Endothelial cell (in vitro differentiated cells): ENCODE data around the gene TAF1B. TPM values are rescaled to one million over a fixed set of nuclear protein-coding genes. Genes with fewer than 3 reads are reported as not detected.

Experiments
- DNase-seq: peaks from one replicate; pipeline ENCODE4 v3.0.0; 2021; ENCODE audit warnings: low spot score
- H3K27ac Mint-ChIP-seq: one replicate; pipeline ENCODE4 v1.8.0; 2021; ENCODE audit warnings: mixed read lengths, inconsistent platforms; ENCODE audit not compliant: unreplicated experiment
- H3K27me3 Mint-ChIP-seq: one replicate; pipeline ENCODE4 v1.8.0; 2021; ENCODE audit warnings: mild to moderate bottlenecking, moderate library complexity, mixed read lengths, inconsistent platforms; ENCODE audit not compliant: unreplicated experiment
- H3K36me3 Mint-ChIP-seq: one replicate; pipeline ENCODE4 v1.8.0; 2021; ENCODE audit warnings: mild to moderate bottlenecking, low read depth, mixed read lengths, inconsistent platforms; ENCODE audit not compliant: unreplicated experiment
- H3K4me1 Mint-ChIP-seq: one replicate; pipeline ENCODE4 v1.8.0; 2021; ENCODE audit warnings: mild to moderate bottlenecking, mixed read lengths, inconsistent platforms; ENCODE audit not compliant: unreplicated experiment
- H3K4me3 Mint-ChIP-seq: one replicate; pipeline ENCODE4 v1.8.0; 2021; ENCODE audit warnings: mild to moderate bottlenecking, mixed read lengths, inconsistent platforms; ENCODE audit not compliant: unreplicated experiment
- H3K9me3 Mint-ChIP-seq: one replicate; pipeline ENCODE4 v1.8.0; 2021; ENCODE audit warnings: mixed read lengths, inconsistent platforms; ENCODE audit not compliant: unreplicated experiment
- CTCF ChIP-seq: fragments of 200-600 bp; sonication (generic); IDR thresholded peaks from one replicate; pipeline ENCODE4 v1.5.0; 2021; ENCODE audit warnings: antibody characterized with exemption; ENCODE audit not compliant: unreplicated experiment
- total RNA-seq: library from RNA; stranded (reverse); fragmentation: NEBNext Ultra II Directional; extraction: Animal tissue kit (Norgen Biotek cat#: 25700); gene quantifications from one replicate; pipeline ENCODE4 v1.2.1, GENCODE V29; 2021; ENCODE audit not compliant: unreplicated experiment

TAF1B gene
- total RNA-seq, 1 donor from 2014 or later, result 19.5 TPM

- TF ChIP-seq CTCF, result no peak
These were observed 34.5 kb downstream of the TAF1B start for GRCh38 chr2:9877726-9878125.

GRCh38 chr2:9879455-9880194, 36.4 kb downstream of the TAF1B start:
- H3K27me3 Mint-ChIP-seq, result no peaks in the 10 kb centered on the region
- peaks cover 3% of the 10 kb centered on the region for H3K36me3 Mint-ChIP-seq
- no peak for DNase-seq
- no peak for TF ChIP-seq CTCF
- no peak overlapping the region for H3K4me3 Mint-ChIP-seq
- H3K9me3 Mint-ChIP-seq, result no peaks in the 10 kb centered on the region
- H3K4me1 Mint-ChIP-seq, result peaks cover 4% of the 10 kb centered on the region
- H3K27ac Mint-ChIP-seq, result no peak overlapping the region

More at GRCh38 chr2:9877726-9878125, 34.5 kb downstream of the TAF1B start:
- no peak for DNase-seq
- Mint-ChIP-seq H3K4me3 (no peak overlapping the region), H3K4me1 (peaks cover 4% of the 10 kb centered on the region), H3K27me3 (no peaks in the 10 kb centered on the region), H3K36me3 (peaks cover 3% of the 10 kb centered on the region), H3K9me3 (no peaks in the 10 kb centered on the region), H3K27ac (no peak overlapping the region)

- Mint-ChIP-seq H3K4me3 (no peak overlapping the region), H3K27me3 (no peaks in the 10 kb centered on the region), H3K36me3 (peaks cover 16% of the 10 kb centered on the region), H3K4me1 (peaks cover 4% of the 10 kb centered on the region), H3K9me3 (no peaks in the 10 kb centered on the region), H3K27ac (no peak overlapping the region)
- TF ChIP-seq CTCF, result no peak
- no peak for DNase-seq
These were observed 40.6 kb downstream of the TAF1B start for GRCh38 chr2:9883897-9884296.

GRCh38 chr2:9884436-9884835, 41.2 kb downstream of the TAF1B start:
- H3K27ac Mint-ChIP-seq, result no peak overlapping the region
- no peaks in the 10 kb centered on the region for H3K9me3 Mint-ChIP-seq
- H3K36me3 Mint-ChIP-seq, result peaks cover 16% of the 10 kb centered on the region
- H3K27me3 Mint-ChIP-seq, result no peaks in the 10 kb centered on the region
- no peak overlapping the region for H3K4me3 Mint-ChIP-seq
- no peak for TF ChIP-seq CTCF
- DNase-seq, result no peak
- peaks cover 4% of the 10 kb centered on the region for H3K4me1 Mint-ChIP-seq

- H3K4me1 Mint-ChIP-seq, result no peaks in the 10 kb centered on the region
- peaks cover 16% of the 10 kb centered on the region for H3K36me3 Mint-ChIP-seq
- no peak overlapping the region for H3K4me3 Mint-ChIP-seq
- H3K27ac Mint-ChIP-seq, result no peak overlapping the region
- H3K27me3 Mint-ChIP-seq, result no peaks in the 10 kb centered on the region
- no peak for DNase-seq
- TF ChIP-seq CTCF, result no peak
- no peaks in the 10 kb centered on the region for H3K9me3 Mint-ChIP-seq
These were observed 41.9 kb downstream of the TAF1B start for GRCh38 chr2:9885036-9885684.
